HEK293 (cell line): ENCODE data around the gene EML1.

Experiments
- CTCF ChIA-PET: fragments of 350-600 bp; formaldehyde crosslinking; extraction: SDS; loops from one replicate; lab custom pipeline; 2021; ENCODE audit warnings: antibody characterized with exemption; lab: Yijun Ruan, JAX
- POLR2A ChIA-PET: fragments of 300-600 bp; formaldehyde crosslinking; extraction: SDS; loops from one replicate; lab custom pipeline; 2020; ENCODE audit warnings: antibody characterized with exemption, inconsistent platforms; lab: Yijun Ruan, JAX
- H3K27ac ChIP-seq: fragments of 200-500 bp; sonication (Bioruptor generic); 2 replicates; pipeline ENCODE4 v1.5.1; 2014; ENCODE audit warnings: low read depth, low read length, control low read depth, inconsistent platforms; ENCODE audit errors: extremely low read depth
- H3K36me3 ChIP-seq, 2 experiments: fragments of 200-500 bp in 1 of 2; sonication (Bioruptor generic) in 1 of 2; 1 replicate in 1 of 2; 2 replicates in 1 of 2; pipeline ENCODE4 v1.5.1; 2014 to 2017; ENCODE audit warnings: inconsistent platforms in 2 of 2, low read length in 2 of 2; ENCODE audit not compliant: control insufficient read depth in 2 of 2, insufficient read depth in 1 of 2
- H3K4me1 ChIP-seq: fragments of 200-500 bp; sonication (Bioruptor generic); 2 replicates; pipeline ENCODE4 v1.5.1; 2014; ENCODE audit warnings: mild to moderate bottlenecking, low read length, inconsistent platforms; ENCODE audit not compliant: control insufficient read depth, insufficient read depth
- H3K4me3 ChIP-seq: 2 replicates; pipeline ENCODE4 v1.5.1; 2011; ENCODE audit warnings: low read depth, mild to moderate bottlenecking, control low read depth, low read length, moderate library complexity
- H3K9me3 ChIP-seq: fragments of 200-500 bp; sonication (Bioruptor generic); 2 replicates; pipeline ENCODE4 v1.5.1; 2014; ENCODE audit warnings: low read depth, low read length, inconsistent platforms; ENCODE audit not compliant: control insufficient read depth, insufficient read depth
- EGR2 ChIP-seq: fragments of 450-650 bp; formaldehyde crosslinking; IDR thresholded peaks from 2 replicates; pipeline ENCODE4 v1.5.1; 2016; ENCODE audit warnings: low read depth, missing biosample characterization, missing genetic modification characterization
- MYNN ChIP-seq: fragments of 450-650 bp; formaldehyde crosslinking; IDR thresholded peaks from 2 replicates; pipeline ENCODE4 v1.5.1; 2016; ENCODE audit warnings: missing biosample characterization, missing genetic modification characterization, borderline replicate concordance
- PRDM1 ChIP-seq: fragments of 450-650 bp; formaldehyde crosslinking; IDR thresholded peaks from 2 replicates; pipeline ENCODE4; 2016; ENCODE audit warnings: missing biosample characterization, missing genetic modification characterization
- SCRT1 ChIP-seq: fragments of 450-650 bp; formaldehyde crosslinking; IDR thresholded peaks from 2 replicates; pipeline ENCODE4 v1.5.1; 2016; ENCODE audit warnings: missing biosample characterization, missing genetic modification characterization, borderline replicate concordance
- SP7 ChIP-seq: fragments of 450-650 bp; formaldehyde crosslinking; IDR thresholded peaks from 2 replicates; pipeline ENCODE4 v1.5.1; 2016; ENCODE audit warnings: missing biosample characterization, missing genetic modification characterization
- ZBTB10 ChIP-seq: fragments of 450-650 bp; formaldehyde crosslinking; IDR thresholded peaks from 2 replicates; pipeline ENCODE4 v1.5.1; 2016; ENCODE audit warnings: missing biosample characterization, missing genetic modification characterization
- ZBTB11 ChIP-seq: fragments of 450-650 bp; formaldehyde crosslinking; conservative IDR thresholded peaks from 2 replicates; pipeline ENCODE4 v1.5.1; 2016; ENCODE audit warnings: low read depth, missing biosample characterization, missing genetic modification characterization
- ZBTB21 ChIP-seq: fragments of 450-650 bp; formaldehyde crosslinking; IDR thresholded peaks from 2 replicates; pipeline ENCODE4 v1.5.1; 2017; ENCODE audit warnings: missing biosample characterization, missing genetic modification characterization
- ZBTB48 ChIP-seq: fragments of 450-650 bp; formaldehyde crosslinking; IDR thresholded peaks from 2 replicates; pipeline ENCODE4 v1.5.1; 2016; ENCODE audit warnings: missing biosample characterization, missing genetic modification characterization
- ZBTB49 ChIP-seq: fragments of 450-650 bp; formaldehyde crosslinking; IDR thresholded peaks from 2 replicates; pipeline ENCODE4 v1.5.1; 2016; ENCODE audit warnings: missing biosample characterization, missing genetic modification characterization, low read depth
- ZNF155 ChIP-seq: fragments of 450-650 bp; formaldehyde crosslinking; IDR thresholded peaks from 2 replicates; pipeline ENCODE4 v1.5.1; 2016; ENCODE audit warnings: missing biosample characterization, missing genetic modification characterization
- ZNF169 ChIP-seq: fragments of 450-650 bp; formaldehyde crosslinking; IDR thresholded peaks from 2 replicates; pipeline ENCODE4 v1.5.1; 2016; ENCODE audit warnings: missing biosample characterization, missing genetic modification characterization
- ZNF174 ChIP-seq: fragments of 450-650 bp; formaldehyde crosslinking; IDR thresholded peaks from 2 replicates; pipeline ENCODE4 v1.5.0; 2017; ENCODE audit warnings: missing biosample characterization, mild to moderate bottlenecking, missing genetic modification characterization
- ZNF248 ChIP-seq: fragments of 450-650 bp; formaldehyde crosslinking; IDR thresholded peaks from 2 replicates; pipeline ENCODE4 v1.5.1; 2017; ENCODE audit warnings: missing biosample characterization, missing genetic modification characterization
- ZNF266 ChIP-seq: fragments of 450-650 bp; formaldehyde crosslinking; IDR thresholded peaks from 2 replicates; pipeline ENCODE4 v1.5.1; 2016; ENCODE audit warnings: missing biosample characterization, missing genetic modification characterization, low read depth
- ZNF341 ChIP-seq: fragments of 450-650 bp; formaldehyde crosslinking; IDR thresholded peaks from 2 replicates; pipeline ENCODE4; 2016; ENCODE audit warnings: low read depth, missing biosample characterization, missing genetic modification characterization
- ZNF621 ChIP-seq: fragments of 450-650 bp; formaldehyde crosslinking; IDR thresholded peaks from 2 replicates; pipeline ENCODE4 v1.5.1; 2017; ENCODE audit warnings: missing biosample characterization, missing genetic modification characterization
- ZNF623 ChIP-seq: fragments of 450-650 bp; formaldehyde crosslinking; IDR thresholded peaks from 2 replicates; pipeline ENCODE4 v1.5.1; 2016; ENCODE audit warnings: missing biosample characterization, missing genetic modification characterization
- ZNF645 ChIP-seq: fragments of 450-650 bp; formaldehyde crosslinking; IDR thresholded peaks from 2 replicates; pipeline ENCODE4; 2016; ENCODE audit warnings: missing biosample characterization, missing genetic modification characterization
- ZNF660 ChIP-seq: fragments of 450-650 bp; IDR thresholded peaks from 2 replicates; pipeline ENCODE4 v1.5.1; 2018; ENCODE audit warnings: missing biosample characterization, mild to moderate bottlenecking, missing genetic modification characterization
- ZNF785 ChIP-seq: fragments of 450-650 bp; formaldehyde crosslinking; IDR thresholded peaks from 2 replicates; pipeline ENCODE4 v1.5.1; 2016; ENCODE audit warnings: missing biosample characterization, missing genetic modification characterization
- ZNF830 ChIP-seq: fragments of 450-650 bp; IDR thresholded peaks from 2 replicates; pipeline ENCODE4 v1.5.0; 2018; ENCODE audit warnings: missing biosample characterization, missing genetic modification characterization, low read depth, mild to moderate bottlenecking, moderate library complexity
- ZNF837 ChIP-seq: fragments of 450-650 bp; formaldehyde crosslinking; IDR thresholded peaks from 2 replicates; pipeline ENCODE4 v1.5.1; 2016; ENCODE audit warnings: missing biosample characterization, missing genetic modification characterization
- ZXDB ChIP-seq: fragments of 450-650 bp; formaldehyde crosslinking; IDR thresholded peaks from 2 replicates; pipeline ENCODE4 v1.5.1; 2016; ENCODE audit warnings: missing biosample characterization, missing genetic modification characterization

The EML1 gene

GRCh38 chr14:99815696-99816095 lies 22.5 kb downstream of the EML1 start:
- H3K27ac ChIP-seq, result no peak overlapping the region
- H3K4me1 ChIP-seq, result peaks cover 8% of the 10 kb centered on the region; the same call in 1 of the 2 replicates
- no peaks in the 10 kb centered on the region for H3K36me3 ChIP-seq
- H3K4me3 ChIP-seq, result no peak overlapping the region
- POLR2A ChIA-PET, result no interaction called here
- no peak for TF ChIP-seq ZNF174
- TF ChIP-seq ZNF169, result no peak
- no peak for TF ChIP-seq ZBTB21 (tag by site-specific recombination)
- H3K9me3 ChIP-seq, result no peaks in the 10 kb centered on the region
- CTCF ChIA-PET, result interaction anchor here (0.6 to 2.4 kb wide), 4 partner anchors 8 to 86 kb away, joined by 3 to 9 read pairs (median 3); no protein-coding TSS in a partner anchor

GRCh38 chr14:99816217-99816616 lies 23.0 kb downstream of the EML1 start:
- peaks cover 12% of the 10 kb centered on the region for H3K4me1 ChIP-seq
- ChIA-PET CTCF (interaction anchor here (1.0 to 3.1 kb wide), 3 partner anchors 9 to 86 kb away, joined by 3 to 15 read pairs (median 9); no protein-coding TSS in a partner anchor), POLR2A (interaction anchor here (1.5 kb wide), 1 partner anchor 64 kb away, joined by 3 read pairs; no protein-coding TSS in a partner anchor)
- TF ChIP-seq ZBTB11 (tag by site-specific recombination), result no peak
- TF ChIP-seq ZNF621, result no peak
- no peak for TF ChIP-seq ZNF266 (tag by site-specific recombination)
- TF ChIP-seq ZBTB10 (tag by site-specific recombination), result no peak
- no peak for TF ChIP-seq ZNF645
- no peak for TF ChIP-seq SP7 (tag by site-specific recombination)
- no peak for TF ChIP-seq ZBTB48
- TF ChIP-seq SCRT1 (tag by site-specific recombination), result no peak
- TF ChIP-seq ZNF660 (tag by site-specific recombination), result no peak
- TF ChIP-seq MYNN (tag by site-specific recombination), result no peak
- H3K36me3 ChIP-seq, result no peaks in the 10 kb centered on the region
- H3K27ac ChIP-seq, result no peak overlapping the region
- H3K4me3 ChIP-seq, result no peak overlapping the region
- no peaks in the 10 kb centered on the region for H3K9me3 ChIP-seq

GRCh38 chr14:99816642-99817041 lies 23.4 kb downstream of the EML1 start:
- Histone ChIP-seq H3K36me3 (no peaks in the 10 kb centered on the region), H3K4me1 (peaks cover 16% of the 10 kb centered on the region), H3K4me3 (no peak overlapping the region), H3K9me3 (no peaks in the 10 kb centered on the region), H3K27ac (no peak overlapping the region)
- ChIA-PET POLR2A (interaction anchor here (1.5 kb wide), 1 partner anchor 64 kb away, joined by 3 read pairs; no protein-coding TSS in a partner anchor), CTCF (interaction anchor here (1.0 to 3.1 kb wide), 3 partner anchors 9 to 86 kb away, joined by 3 to 15 read pairs (median 9); no protein-coding TSS in a partner anchor)
- no peak for TF ChIP-seq PRDM1 (tag by site-specific recombination)
- no peak for TF ChIP-seq ZBTB48
- TF ChIP-seq ZNF837, result no peak
- no peak for TF ChIP-seq ZNF248 (tag by site-specific recombination)
- TF ChIP-seq ZXDB, result no peak
- TF ChIP-seq ZNF785 (tag by site-specific recombination), result no peak
- no peak for TF ChIP-seq ZBTB49 (tag by site-specific recombination)
- no peak for TF ChIP-seq ZNF623 (tag by site-specific recombination)
- no peak for TF ChIP-seq ZNF830 (tag by site-specific recombination)
- no peak for TF ChIP-seq EGR2
- no peak for TF ChIP-seq ZNF341
- no peak for TF ChIP-seq ZNF155 (tag by site-specific recombination)
